Neural crest cell (in vitro differentiated cells): Measurements from ENCODE around the gene MPZL3. TPM values are rescaled to one million over a fixed set of nuclear protein-coding genes. Genes with fewer than 3 reads are reported as not detected.

Experiments
- DNase-seq: peaks from one replicate; pipeline ENCODE4 v3.0.0; 2021; ENCODE audit warnings: low read depth, mixed read lengths, low spot score
- H3K27ac Mint-ChIP-seq: one replicate; pipeline ENCODE4 v1.8.0; 2021; ENCODE audit warnings: mild to moderate bottlenecking, mixed read lengths; ENCODE audit not compliant: unreplicated experiment
- H3K27me3 Mint-ChIP-seq: 2 replicates; pipeline ENCODE4 v1.8.0; 2021; ENCODE audit warnings: low read depth, mild to moderate bottlenecking, mixed read lengths
- H3K36me3 Mint-ChIP-seq: 2 replicates; pipeline ENCODE4 v1.8.0; 2021; ENCODE audit warnings: low read depth, mild to moderate bottlenecking, mixed read lengths
- H3K4me1 Mint-ChIP-seq: 2 replicates; pipeline ENCODE4 v1.8.0; 2021; ENCODE audit warnings: mixed read lengths
- H3K4me3 Mint-ChIP-seq: one replicate; pipeline ENCODE4 v1.8.0; 2021; ENCODE audit warnings: mild to moderate bottlenecking, mixed read lengths
- H3K9me3 Mint-ChIP-seq: 2 replicates; pipeline ENCODE4 v1.8.0; 2021; ENCODE audit warnings: mixed read lengths
- CTCF ChIP-seq: fragments of 200-600 bp; sonication (generic); conservative IDR thresholded peaks from 2 replicates; pipeline ENCODE4 v1.5.0; 2021; ENCODE audit warnings: antibody characterized with exemption, mild to moderate bottlenecking
- total RNA-seq: library from RNA; stranded (reverse); gene quantifications from 2 replicates; pipeline ENCODE4 v1.2.1, GENCODE V29; 2021

The MPZL3 gene
- total RNA-seq, 1 donor from 2014 or later, result 0.35 TPM

- Mint-ChIP-seq H3K9me3 (no peaks in the 10 kb centered on the region), H3K4me3 (no peak overlapping the region), H3K27ac (peak overlapping the region; percentile 64), H3K36me3 (no peaks in the 10 kb centered on the region), H3K4me1 (peaks cover 9% of the 10 kb centered on the region), H3K27me3 (peaks cover 73% of the 10 kb centered on the region)
- no peak for DNase-seq
- TF ChIP-seq CTCF, result no peak
Observed at GRCh38 chr11:118243161-118243560, 9.0 kb downstream of the MPZL3 start.

GRCh38 chr11:118241764-118242098 lies 10.4 kb downstream of the MPZL3 start:
- Mint-ChIP-seq H3K9me3 (no peaks in the 10 kb centered on the region), H3K4me3 (no peak overlapping the region), H3K4me1 (peaks cover 9% of the 10 kb centered on the region), H3K27me3 (peaks cover 64% of the 10 kb centered on the region), H3K36me3 (no peaks in the 10 kb centered on the region), H3K27ac (no peak overlapping the region)
- DNase-seq, result no peak
- no peak for TF ChIP-seq CTCF

GRCh38 chr11:118240999-118241763 lies 11.0 kb downstream of the MPZL3 start:
- Mint-ChIP-seq H3K9me3 (no peaks in the 10 kb centered on the region), H3K4me3 (no peak overlapping the region), H3K4me1 (peaks cover 9% of the 10 kb centered on the region), H3K36me3 (no peaks in the 10 kb centered on the region), H3K27me3 (peaks cover 63% of the 10 kb centered on the region), H3K27ac (no peak overlapping the region)
- DNase-seq, result no peak
- TF ChIP-seq CTCF, result no peak

GRCh38 chr11:118239509-118240205 lies 12.5 kb downstream of the MPZL3 start:
- Mint-ChIP-seq H3K36me3 (no peaks in the 10 kb centered on the region), H3K27me3 (peaks cover 60% of the 10 kb centered on the region), H3K9me3 (no peaks in the 10 kb centered on the region), H3K4me3 (no peak overlapping the region), H3K4me1 (peaks cover 9% of the 10 kb centered on the region), H3K27ac (no peak overlapping the region)
- no peak for DNase-seq
- no peak for TF ChIP-seq CTCF

- Mint-ChIP-seq H3K9me3 (no peaks in the 10 kb centered on the region), H3K4me3 (no peak overlapping the region), H3K27me3 (peaks cover 60% of the 10 kb centered on the region), H3K4me1 (peaks cover 9% of the 10 kb centered on the region), H3K27ac (no peak overlapping the region), H3K36me3 (no peaks in the 10 kb centered on the region)
- TF ChIP-seq CTCF, result no peak
- DNase-seq, result no peak
Observed at GRCh38 chr11:118238929-118239328, 13.2 kb downstream of the MPZL3 start.
